Gastroesophageal sphincter (tissue), 3 donors: ENCODE results near the gene MYLK.
"Not testable (repeated sequence)": the region's sequence is repeated elsewhere in the genome, so short reads cannot be mapped to it uniquely, and the experiment has no call there.

Source experiments
- EP300 ChIP-seq: sonication (generic); formaldehyde crosslinking; IDR thresholded peaks from one replicate; pipeline ENCODE4 v1.6.1; 2017; ENCODE audit warnings: antibody characterized with exemption, mild to moderate bottlenecking
- TF ChIP-seq, protein P1 (sequence below), 4 experiments: fragments of 200-600 bp in 2 of 4; fragments of 450-650 bp in 2 of 4; sonication (generic) in 1 of 4; IDR thresholded peaks; one replicate each; pipeline ENCODE4 v1.5.1; 2017 to 2019; ENCODE audit warnings: antibody characterized with exemption in 4 of 4, mild to moderate bottlenecking in 2 of 4, moderate library complexity in 2 of 4

DNA sequence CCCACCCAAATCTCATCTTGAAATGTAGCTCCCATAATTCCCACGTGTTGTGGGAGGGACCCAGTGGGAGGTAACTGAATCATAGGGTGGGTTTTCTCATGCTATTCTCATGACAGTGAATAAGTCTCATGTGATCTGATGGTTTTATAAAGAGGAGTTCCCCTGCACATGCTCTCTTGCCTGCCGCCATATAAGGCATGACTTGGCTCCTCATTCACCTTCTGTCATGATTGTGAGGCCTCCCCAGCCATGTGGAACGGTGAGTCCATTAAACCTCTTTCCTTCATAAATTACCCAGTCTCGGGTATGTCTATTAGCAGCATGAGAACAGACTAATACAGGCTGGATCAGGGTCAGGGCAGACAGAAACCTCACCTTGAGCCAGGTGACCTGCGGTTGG is 145.6 kb downstream of the MYLK start:
- TF ChIP-seq EP300 = not testable (repeated sequence)
- TF ChIP-seq, protein P1, sequence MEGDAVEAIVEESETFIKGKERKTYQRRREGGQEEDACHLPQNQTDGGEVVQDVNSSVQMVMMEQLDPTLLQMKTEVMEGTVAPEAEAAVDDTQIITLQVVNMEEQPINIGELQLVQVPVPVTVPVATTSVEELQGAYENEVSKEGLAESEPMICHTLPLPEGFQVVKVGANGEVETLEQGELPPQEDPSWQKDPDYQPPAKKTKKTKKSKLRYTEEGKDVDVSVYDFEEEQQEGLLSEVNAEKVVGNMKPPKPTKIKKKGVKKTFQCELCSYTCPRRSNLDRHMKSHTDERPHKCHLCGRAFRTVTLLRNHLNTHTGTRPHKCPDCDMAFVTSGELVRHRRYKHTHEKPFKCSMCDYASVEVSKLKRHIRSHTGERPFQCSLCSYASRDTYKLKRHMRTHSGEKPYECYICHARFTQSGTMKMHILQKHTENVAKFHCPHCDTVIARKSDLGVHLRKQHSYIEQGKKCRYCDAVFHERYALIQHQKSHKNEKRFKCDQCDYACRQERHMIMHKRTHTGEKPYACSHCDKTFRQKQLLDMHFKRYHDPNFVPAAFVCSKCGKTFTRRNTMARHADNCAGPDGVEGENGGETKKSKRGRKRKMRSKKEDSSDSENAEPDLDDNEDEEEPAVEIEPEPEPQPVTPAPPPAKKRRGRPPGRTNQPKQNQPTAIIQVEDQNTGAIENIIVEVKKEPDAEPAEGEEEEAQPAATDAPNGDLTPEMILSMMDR (IDR thresholded peaks at IDR 0.05) = not testable (repeated sequence)
